GM12892 (cell line): ENCODE data around the gene MMP2.

ENCODE experiments used
- POLR2A ChIP-seq: IDR thresholded peaks from 2 replicates; pipeline ENCODE4 v1.6.1; 2011; ENCODE audit warnings: low read depth, low read length, control low read depth
- POLR2AphosphoS5 ChIP-seq: IDR thresholded peaks from 2 replicates; pipeline ENCODE4 v1.6.1; 2011; ENCODE audit warnings: low read depth, low read length, control low read depth

- TF ChIP-seq POLR2A (no peak), POLR2AphosphoS5 (no peak)
Measured at GRCh38 chr16:55473587-55473986, 5.4 kb upstream of the MMP2 start.
